GM12892 (cell line): Measurements from ENCODE around the gene THEM4.

Experiments used
- POLR2A ChIP-seq: IDR thresholded peaks from 2 replicates; pipeline ENCODE4 v1.6.1; 2011; ENCODE audit warnings: low read depth, low read length, control low read depth
- TAF1 ChIP-seq: IDR thresholded peaks from 2 replicates; pipeline ENCODE4 v1.6.1; 2011; ENCODE audit warnings: low read depth, mild to moderate bottlenecking, control low read depth, low read length, borderline replicate concordance

GRCh38 chr1:151915061-151915686, 5.9 kb upstream of the THEM4 start:
- TF ChIP-seq TAF1 (no peak), POLR2A (no peak)
